Adrenal gland (tissue), 5 donors: ENCODE measurements around the gene PLSCR5.

Experiments used
- CTCF ChIP-seq, 6 experiments: fragments of 450-650 bp in 4 of 6; fragments of 200-600 bp in 2 of 6; sonication (generic) in 1 of 6; IDR thresholded peaks; 1 replicate in 5 of 6; 2 replicates in 1 of 6; pipeline versions ENCODE4 v1.5.1 to v1.8.0; 2016 to 2021; ENCODE audit warnings: antibody characterized with exemption in 6 of 6, mild to moderate bottlenecking in 2 of 6, moderate library complexity in 1 of 6
- POLR2A ChIP-seq, 2 donors: fragments of 450-650 bp; IDR thresholded peaks; one replicate each; pipeline ENCODE4 v1.6.1; 2017; ENCODE audit warnings: antibody characterized with exemption in 2 of 2, mild to moderate bottlenecking in 2 of 2, moderate library complexity in 1 of 2
- donor health status: DM: no; HTN: no; CAD: no.

- no peak for TF ChIP-seq CTCF (IDR thresholded peaks at IDR 0.05)
- no peak for TF ChIP-seq POLR2A (IDR thresholded peaks at IDR 0.05)
Measured at GRCh38 chr3:146637871-146638270, 32.7 kb upstream of the PLSCR5 start.
